Measurements from ENCODE around the gene PSMB7. TPM values are rescaled to one million over a fixed set of nuclear protein-coding genes. Genes with fewer than 3 reads are reported as not detected.

The PSMB7 gene
- total RNA-seq = 100 to 1,000 TPM in 1 of 4 donors, 10 to 100 TPM in 3; 67.6 to 110 (median 90.8) TPM

DNA sequence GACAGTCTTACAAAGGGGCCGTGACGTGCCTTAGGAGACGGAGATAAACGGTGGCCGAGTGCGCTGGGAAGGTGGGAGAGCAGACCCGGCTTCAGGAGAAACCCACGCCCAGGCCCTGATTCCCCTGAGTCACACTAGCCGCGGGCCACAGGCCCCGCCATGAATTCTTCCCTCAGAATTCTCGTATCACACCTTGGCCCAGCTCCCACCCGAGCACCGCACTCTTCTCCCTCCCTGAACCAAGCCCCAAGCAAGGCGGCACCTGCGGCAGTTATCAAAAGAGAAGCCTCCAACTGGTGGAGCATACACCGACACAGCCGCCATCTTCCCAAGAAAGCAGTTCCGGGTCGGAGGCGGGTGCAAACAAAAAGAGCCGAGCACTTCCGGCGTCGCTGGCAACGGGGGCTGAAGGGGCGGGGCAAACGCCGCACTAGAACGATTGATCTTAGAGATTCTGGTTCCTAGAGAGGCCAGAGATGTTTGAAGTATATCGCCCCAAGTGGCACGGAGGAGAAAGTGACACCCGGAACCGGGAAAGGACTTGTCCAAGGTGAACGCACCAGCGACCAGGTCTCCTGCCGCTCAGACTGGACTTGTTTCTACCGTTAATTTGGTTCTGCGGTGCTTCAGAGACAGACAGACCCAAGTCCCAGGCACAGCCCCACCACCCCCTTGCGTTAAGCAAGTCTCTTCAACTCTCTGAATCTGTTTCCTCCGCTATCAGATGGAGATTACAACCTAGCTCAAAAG, at the start of gene PSMB7:
Gene PSMB7, minus strand, starts transcription at position 341 of the 750 bp plus-strand sequence. Its CDS starts 17 bp downstream, at position 324.
- peak; percentile 97 to 99 (median 97) for DNase-seq
- Histone ChIP-seq H3K4me1 (peaks cover 0 to 15% (median 5%) of the 10 kb centered on the region in 4 donors), H3K9me3 (no peaks in the 10 kb centered on the region), H3K27ac (peak within 1 kb of the TSS; percentile 10 to 69 (median 54)), H3K4me3 (peak within 1 kb of the TSS; percentile 71 to 91 (median 80)), H3K36me3 (peaks cover 0 to 35% (median 0%) of the 10 kb centered on the region in 3 donors), H3K27me3 (no peaks in the 10 kb centered on the region)
- TF ChIP-seq, protein P1, sequence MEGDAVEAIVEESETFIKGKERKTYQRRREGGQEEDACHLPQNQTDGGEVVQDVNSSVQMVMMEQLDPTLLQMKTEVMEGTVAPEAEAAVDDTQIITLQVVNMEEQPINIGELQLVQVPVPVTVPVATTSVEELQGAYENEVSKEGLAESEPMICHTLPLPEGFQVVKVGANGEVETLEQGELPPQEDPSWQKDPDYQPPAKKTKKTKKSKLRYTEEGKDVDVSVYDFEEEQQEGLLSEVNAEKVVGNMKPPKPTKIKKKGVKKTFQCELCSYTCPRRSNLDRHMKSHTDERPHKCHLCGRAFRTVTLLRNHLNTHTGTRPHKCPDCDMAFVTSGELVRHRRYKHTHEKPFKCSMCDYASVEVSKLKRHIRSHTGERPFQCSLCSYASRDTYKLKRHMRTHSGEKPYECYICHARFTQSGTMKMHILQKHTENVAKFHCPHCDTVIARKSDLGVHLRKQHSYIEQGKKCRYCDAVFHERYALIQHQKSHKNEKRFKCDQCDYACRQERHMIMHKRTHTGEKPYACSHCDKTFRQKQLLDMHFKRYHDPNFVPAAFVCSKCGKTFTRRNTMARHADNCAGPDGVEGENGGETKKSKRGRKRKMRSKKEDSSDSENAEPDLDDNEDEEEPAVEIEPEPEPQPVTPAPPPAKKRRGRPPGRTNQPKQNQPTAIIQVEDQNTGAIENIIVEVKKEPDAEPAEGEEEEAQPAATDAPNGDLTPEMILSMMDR (IDR thresholded peaks at IDR 0.05) = peak; percentile 72 to 93 (median 87)
- TF ChIP-seq POLR2A (IDR thresholded peaks at IDR 0.05) = peak; percentile 32 to 33

DNA sequence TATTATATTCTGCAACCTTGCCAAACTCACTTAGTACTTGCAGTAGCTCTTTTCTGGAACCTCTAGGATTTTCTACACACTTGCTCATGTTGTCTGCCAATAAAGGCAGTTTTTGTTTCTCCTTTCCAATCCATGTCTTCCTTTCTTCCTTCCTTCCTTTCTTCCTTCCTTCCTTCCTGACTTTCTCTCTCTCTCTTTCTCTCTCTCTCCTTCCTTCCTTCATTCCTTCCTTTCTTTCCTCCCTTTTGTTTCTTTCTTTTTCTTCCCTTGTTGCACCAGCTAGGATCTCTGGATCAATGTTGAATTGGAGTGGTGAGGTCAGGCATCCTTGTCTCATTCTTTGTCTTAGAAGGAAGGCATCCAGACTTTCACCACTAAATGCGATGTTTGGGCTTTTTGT, 47.5 kb upstream of the PSMB7 start:
- H3K36me3 ChIP-seq = no peaks in the 10 kb centered on the region
- H3K4me3 ChIP-seq = no peak overlapping the region
- no peaks in the 10 kb centered on the region for H3K4me1 ChIP-seq
- no peak for DNase-seq
- no peaks in the 10 kb centered on the region for H3K9me3 ChIP-seq
- no peak for TF ChIP-seq POLR2A (IDR thresholded peaks at IDR 0.05)
- TF ChIP-seq, protein P1 (IDR thresholded peaks at IDR 0.05) = no peak
- H3K27ac ChIP-seq = no peak overlapping the region
- no peaks in the 10 kb centered on the region for H3K27me3 ChIP-seq

DNA sequence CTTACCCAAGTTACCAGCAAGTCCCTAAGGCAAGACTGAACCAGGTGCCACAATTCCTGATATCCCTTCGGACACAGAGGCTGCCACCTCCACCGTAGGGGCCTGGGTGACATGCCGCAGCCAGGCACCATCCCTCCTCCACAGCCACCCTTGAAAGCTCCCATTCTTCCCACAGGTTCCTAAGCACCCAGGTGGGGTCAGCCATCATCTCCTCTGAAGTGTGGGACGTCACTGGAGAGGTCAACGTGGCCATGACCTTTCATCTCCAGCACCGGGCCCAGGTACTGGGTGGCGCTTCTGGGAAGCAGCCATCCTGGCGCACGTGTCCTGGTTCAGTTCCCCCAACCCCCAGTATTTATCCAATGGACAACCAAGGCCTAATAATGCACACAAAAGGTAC, 43.2 kb upstream of the PSMB7 start:
- DNase-seq = peak in 1 of 3 donors; percentile 24
- peaks cover 0 to 2% of the 10 kb centered on the region in 2 donors for H3K27me3 ChIP-seq
- TF ChIP-seq POLR2A (IDR thresholded peaks at IDR 0.05) = no peak
- TF ChIP-seq, protein P1 (IDR thresholded peaks at IDR 0.05) = no peak
- H3K36me3 ChIP-seq = no peaks in the 10 kb centered on the region
- no peaks in the 10 kb centered on the region for H3K9me3 ChIP-seq
- no peak overlapping the region for H3K4me3 ChIP-seq
- no peak overlapping the region for H3K27ac ChIP-seq
- H3K4me1 ChIP-seq = peaks cover 0 to under 1% (median 0%) of the 10 kb centered on the region in 4 donors

DNA sequence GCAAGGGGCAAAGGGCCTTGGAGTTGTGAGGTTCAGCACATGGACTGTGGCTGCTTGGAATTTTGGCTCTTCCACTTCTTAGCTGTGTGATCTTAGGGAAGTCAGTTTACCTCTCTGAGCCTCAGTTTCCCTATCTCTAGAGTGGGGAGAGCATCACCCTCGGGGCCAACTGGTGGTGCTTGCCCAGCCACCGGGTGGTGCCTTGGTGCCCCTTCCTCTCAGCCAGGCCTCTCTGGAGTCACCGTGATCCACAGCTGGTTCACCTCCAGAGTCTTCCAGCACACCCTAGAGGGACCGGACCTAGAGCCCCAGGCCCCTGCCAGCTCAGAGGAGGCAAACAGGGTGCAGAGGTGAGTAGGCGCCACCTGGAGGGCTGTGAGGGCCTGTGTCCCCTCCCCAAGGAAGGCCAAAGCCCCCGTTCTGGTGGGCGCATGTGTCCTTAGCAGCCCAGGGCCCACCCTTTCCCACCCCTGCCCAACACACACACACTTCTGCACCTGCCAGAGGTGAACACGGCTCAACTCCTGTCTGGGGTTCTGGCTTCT, 42.7 kb upstream of the PSMB7 start:
- no peaks in the 10 kb centered on the region for H3K9me3 ChIP-seq
- DNase-seq = peak in 1 of 3 donors; percentile 37
- H3K36me3 ChIP-seq = no peaks in the 10 kb centered on the region
- TF ChIP-seq, protein P1 (IDR thresholded peaks at IDR 0.05) = no peak
- TF ChIP-seq POLR2A (IDR thresholded peaks at IDR 0.05) = no peak
- peaks cover 0 to 4% (median 0%) of the 10 kb centered on the region in 4 donors for H3K4me1 ChIP-seq
- H3K4me3 ChIP-seq = no peak overlapping the region
- H3K27me3 ChIP-seq = peaks cover 0 to 6% of the 10 kb centered on the region in 2 donors
- H3K27ac ChIP-seq = no peak overlapping the region

DNA sequence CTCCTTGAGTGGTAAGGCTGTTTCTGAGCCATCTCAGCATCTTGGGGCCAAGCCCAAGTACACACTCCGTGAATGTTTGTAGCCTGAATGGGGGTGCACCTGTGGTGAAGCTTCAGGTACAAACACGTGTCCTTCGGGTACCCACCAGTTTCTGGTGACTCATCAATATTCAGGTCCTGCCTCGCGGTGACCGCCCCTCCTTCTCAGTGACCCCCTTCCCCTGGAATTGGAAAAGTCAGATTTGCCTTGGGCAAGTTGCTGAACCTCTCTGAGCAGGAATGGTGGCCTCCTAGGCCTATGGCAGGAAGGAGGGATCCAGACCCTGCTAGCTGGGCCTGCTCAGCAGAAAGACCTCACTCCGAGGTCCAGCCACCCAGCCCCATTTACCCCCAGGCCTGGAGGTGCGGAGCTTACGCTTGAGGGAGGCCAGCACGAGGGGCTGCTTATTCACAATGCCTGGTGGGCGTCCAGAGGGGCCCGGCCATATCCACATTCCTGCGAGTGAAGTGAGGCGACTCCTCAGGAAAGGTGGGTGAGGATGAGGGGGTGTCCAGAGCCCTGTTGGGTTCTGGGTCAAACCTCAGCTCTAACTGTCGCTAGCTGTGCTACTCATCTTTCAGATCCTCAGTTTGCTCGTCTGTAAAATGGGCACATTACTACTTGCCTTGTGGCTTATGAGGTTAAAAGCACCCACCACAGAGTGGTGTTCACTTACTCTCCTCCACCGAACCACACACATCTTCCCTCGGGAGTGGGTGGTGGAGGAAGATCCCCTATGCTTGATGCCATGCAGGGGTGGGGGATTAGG, 42.0 kb upstream of the PSMB7 start:
- no peak overlapping the region for H3K27ac ChIP-seq
- H3K27me3 ChIP-seq = peaks cover 0 to 13% of the 10 kb centered on the region in 2 donors
- H3K4me1 ChIP-seq = peaks cover 0 to 4% (median 0%) of the 10 kb centered on the region in 4 donors
- H3K36me3 ChIP-seq = no peaks in the 10 kb centered on the region
- H3K9me3 ChIP-seq = no peaks in the 10 kb centered on the region
- peak in 1 of 3 donors; percentile 32 for DNase-seq
- TF ChIP-seq POLR2A (IDR thresholded peaks at IDR 0.05) = no peak
- TF ChIP-seq, protein P1 (IDR thresholded peaks at IDR 0.05) = no peak
- no peak overlapping the region for H3K4me3 ChIP-seq
